Measurements from ENCODE around the gene PPM1E.

Gene PPM1E

GRCh38 chr17:59000022-59000421 is 244.4 kb downstream of the PPM1E start:
- DNase-seq = no peak

- peak; percentile 97 for DNase-seq
Observed at GRCh38 chr17:59001158-59001814, 245.6 kb downstream of the PPM1E start.

- no peak for DNase-seq
Observed at GRCh38 chr17:59002126-59002525, 246.5 kb downstream of the PPM1E start.

- DNase-seq = no peak
Observed at GRCh38 chr17:59002848-59003247, 247.2 kb downstream of the PPM1E start.

- no peak for DNase-seq
Observed at GRCh38 chr17:59003860-59004259, 248.2 kb downstream of the PPM1E start.

GRCh38 chr17:59004338-59005111 is 248.9 kb downstream of the PPM1E start:
- DNase-seq = peak; percentile 55

GRCh38 chr17:59007995-59008394 is 252.3 kb downstream of the PPM1E start:
- DNase-seq = no peak

GRCh38 chr17:59008737-59009136 is 253.1 kb downstream of the PPM1E start:
- DNase-seq = no peak

GRCh38 chr17:59010026-59010425 is 254.4 kb downstream of the PPM1E start:
- no peak for DNase-seq

- no peak for DNase-seq
Observed at GRCh38 chr17:59011975-59012374, 256.3 kb downstream of the PPM1E start.

GRCh38 chr17:59018019-59018418 is 262.4 kb downstream of the PPM1E start:
- DNase-seq = no peak

GRCh38 chr17:59024916-59025315 is 269.3 kb downstream of the PPM1E start:
- DNase-seq = no peak

GRCh38 chr17:59026176-59026939 is 270.7 kb downstream of the PPM1E start:
- peak; percentile 61 for DNase-seq

GRCh38 chr17:59027750-59028149 is 272.1 kb downstream of the PPM1E start:
- peak; percentile 22 for DNase-seq

- DNase-seq = peak; percentile 16
Observed at GRCh38 chr17:59028328-59028727, 272.7 kb downstream of the PPM1E start.

- no peak for DNase-seq
Observed at GRCh38 chr17:59030811-59031210, 275.2 kb downstream of the PPM1E start.
